ENCODE measurements around the gene COL4A6.

DNA sequence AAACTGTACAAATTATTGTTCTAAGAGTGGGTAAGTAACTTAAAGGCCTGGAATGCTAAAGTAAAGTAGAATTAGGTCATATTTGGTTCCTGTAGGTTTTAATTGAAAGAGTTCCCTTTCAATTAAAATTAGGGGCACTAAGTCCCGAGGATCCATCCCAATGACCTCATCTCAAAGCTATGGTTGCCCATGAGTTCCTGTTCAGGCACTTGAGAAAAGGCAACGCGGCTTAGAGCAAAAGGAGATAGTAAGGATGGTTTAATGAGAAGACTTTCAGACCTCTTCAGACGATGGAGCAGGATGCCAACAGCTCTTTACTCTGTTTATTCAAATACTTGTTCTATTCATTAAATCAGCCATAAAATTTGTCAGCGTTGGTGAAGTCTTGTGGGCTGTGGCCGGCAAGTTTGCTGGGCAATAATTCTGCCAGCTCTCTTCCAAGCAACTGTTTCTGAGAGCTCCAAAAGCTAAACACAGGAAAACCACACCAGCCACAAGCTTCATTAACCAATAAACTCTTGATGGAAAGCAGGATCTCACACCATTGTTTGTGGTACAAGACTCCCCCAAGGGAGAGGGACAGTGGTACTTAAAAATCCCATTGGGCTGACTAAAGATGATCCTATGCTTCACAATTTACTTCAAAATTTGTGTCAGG lies 167.4 kb downstream of the COL4A6 start:
- TF ChIP-seq POLR2A (IDR thresholded peaks at IDR 0.05; ENCODE audit: low read length) (no peak), GATA1 (IDR thresholded peaks at IDR 0.05; ENCODE audit: low read depth, low read length) (no peak)
